SW 1271 (cell line): ENCODE data around the gene AMZ1.
"Not testable (repeated sequence)": the region's sequence is repeated elsewhere in the genome, so short reads cannot be mapped to it uniquely, and the experiment has no call there.

ENCODE experiments used
- DNase-seq, 2 experiments: peaks; one replicate each; lab custom pipeline; 2025; lab: John Stamatoyannopoulos, UW

AMZ1 gene

DNA sequence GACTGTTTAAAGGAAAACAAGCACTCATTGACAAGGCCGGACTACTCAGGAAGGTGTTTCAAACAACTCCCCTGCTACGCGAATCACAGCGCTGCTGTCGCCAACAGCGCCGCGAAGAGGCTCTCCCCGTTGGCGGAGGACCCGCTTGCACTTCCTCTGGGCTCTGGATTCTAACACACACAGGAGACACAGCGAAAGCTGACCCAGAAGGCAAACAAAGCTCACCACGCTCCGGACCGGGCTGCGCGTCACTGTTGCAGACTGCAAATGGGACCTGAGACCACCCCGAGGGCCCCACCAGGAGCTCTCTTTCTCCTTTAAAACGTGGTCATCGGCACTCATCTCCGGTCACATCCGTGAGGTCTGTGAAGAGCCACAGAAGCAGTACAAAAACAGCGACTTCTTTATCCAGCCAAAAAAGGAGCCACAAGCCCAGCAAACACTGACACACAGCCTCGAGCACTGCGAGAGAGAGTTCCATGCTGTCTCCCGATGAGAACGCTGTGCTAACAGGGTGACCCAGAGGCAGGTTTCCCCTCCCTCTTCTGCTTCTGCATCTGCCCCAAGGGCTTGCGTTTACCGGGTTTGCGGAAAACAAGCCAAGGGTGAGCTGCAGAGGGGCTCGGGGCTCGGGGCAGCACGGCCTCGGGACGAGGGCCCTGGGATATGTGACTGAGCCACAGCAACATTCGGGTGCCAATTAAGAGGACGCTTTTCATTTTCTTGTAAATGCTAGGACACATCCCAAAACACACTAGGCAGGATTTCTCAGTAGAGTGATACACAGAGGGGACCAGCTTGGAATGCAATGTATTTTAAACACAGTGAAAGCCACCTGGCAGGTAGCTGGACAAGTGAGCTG, 41.3 kb downstream of the AMZ1 start:
- no peak for DNase-seq

DNA sequence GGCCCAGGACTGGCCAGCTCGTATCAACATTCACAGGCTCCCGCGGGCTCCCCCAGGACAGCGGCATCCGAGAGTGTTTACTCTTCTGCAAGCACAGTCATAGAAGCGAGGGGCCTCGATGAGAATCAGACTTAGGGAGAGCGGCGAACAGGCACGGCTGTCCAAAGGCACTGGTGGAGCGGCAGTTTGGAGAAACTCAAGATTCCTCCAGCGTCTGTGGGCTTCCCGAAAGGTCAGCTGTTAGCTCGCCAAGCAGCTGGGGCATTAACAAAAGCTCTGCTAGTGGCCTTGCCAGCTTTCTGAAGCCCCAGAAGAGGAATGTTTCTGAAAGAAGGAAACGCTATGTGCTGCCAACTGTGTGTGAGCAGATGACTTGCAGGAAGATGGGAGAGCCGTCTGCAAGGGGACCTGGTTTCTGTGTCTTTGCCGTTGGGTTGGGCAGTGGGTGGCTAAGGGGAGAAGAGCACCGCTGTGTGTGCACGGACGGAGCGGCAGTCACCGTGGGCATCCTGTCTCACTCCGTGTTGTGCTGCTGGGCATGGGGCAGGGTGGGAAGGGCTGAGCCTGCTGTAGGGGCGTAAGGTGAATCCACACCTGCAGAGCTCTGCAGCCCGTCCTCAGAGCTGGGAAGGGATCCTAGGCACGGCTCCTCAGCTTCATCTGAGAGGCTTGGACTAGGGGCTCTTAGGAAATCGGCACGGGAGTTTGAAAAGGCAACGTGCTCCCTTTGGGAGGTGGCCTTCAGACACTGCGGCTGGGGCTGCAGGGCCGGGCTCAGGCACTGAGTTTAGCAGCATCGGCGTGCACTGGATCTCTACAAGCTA, 42.1 kb downstream of the AMZ1 start:
- DNase-seq = no peak

DNA sequence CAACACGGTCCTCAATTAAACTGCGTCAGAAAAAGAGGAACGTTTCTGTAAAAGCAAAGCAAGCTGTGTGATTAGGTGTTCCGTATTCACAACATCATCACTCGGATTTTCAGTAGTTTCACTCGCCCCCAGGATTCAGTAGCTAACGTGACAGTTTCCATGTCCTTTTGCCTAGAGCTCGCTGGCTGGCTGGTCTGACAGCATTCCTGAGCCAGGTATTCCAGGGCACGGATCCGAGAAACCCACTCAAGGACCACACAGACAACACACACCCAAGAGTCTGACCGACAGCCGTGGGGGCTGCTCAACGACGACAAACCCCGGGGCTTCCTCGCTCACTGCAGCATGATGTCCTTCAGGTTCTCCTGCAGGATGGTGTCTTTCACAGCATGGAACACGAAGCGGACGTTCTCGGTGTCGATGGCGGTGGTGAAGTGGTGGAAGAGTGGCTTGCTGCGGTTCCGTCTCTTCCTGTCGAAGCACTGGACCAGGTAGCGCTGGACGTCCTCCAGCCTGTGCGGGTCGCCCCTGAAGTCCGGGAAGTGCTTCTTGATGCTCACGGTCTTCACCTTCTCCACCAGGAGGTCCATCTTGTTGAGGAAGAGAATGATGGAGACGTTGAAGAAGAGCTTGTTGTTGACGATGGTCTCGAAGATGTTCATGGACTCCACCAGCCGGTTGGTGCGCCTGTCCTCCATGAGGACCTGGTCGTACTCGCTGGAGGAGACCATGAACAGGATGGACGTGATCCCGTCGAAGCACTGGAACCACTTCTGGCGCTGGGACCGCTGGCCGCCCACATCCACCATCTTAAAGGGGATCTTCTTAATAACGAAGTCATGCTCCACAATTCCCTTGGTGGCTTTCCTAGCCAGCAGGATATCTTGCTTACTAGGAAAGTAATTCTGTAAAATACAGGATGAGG, 43.1 kb downstream of the AMZ1 start:
- no peak for DNase-seq

DNA sequence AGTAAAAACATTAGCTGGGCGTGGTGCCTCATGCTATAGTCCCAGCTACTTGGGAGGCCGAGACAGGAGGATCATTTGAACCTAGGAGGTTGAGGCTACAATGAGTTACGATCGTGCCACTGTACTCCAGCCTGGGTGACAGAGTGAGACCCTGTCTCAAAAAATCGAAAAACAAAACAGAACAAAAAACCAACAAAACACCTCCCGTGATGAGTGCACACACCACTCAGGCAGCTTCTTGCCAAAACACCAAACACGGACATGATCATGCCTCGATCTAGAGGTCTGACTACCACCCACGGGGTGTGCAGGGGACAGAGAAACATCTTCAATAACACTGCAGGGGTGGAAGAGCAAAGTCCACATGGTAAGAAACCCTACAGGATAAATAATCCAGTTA, 44.4 kb downstream of the AMZ1 start:
- no peak for DNase-seq

DNA sequence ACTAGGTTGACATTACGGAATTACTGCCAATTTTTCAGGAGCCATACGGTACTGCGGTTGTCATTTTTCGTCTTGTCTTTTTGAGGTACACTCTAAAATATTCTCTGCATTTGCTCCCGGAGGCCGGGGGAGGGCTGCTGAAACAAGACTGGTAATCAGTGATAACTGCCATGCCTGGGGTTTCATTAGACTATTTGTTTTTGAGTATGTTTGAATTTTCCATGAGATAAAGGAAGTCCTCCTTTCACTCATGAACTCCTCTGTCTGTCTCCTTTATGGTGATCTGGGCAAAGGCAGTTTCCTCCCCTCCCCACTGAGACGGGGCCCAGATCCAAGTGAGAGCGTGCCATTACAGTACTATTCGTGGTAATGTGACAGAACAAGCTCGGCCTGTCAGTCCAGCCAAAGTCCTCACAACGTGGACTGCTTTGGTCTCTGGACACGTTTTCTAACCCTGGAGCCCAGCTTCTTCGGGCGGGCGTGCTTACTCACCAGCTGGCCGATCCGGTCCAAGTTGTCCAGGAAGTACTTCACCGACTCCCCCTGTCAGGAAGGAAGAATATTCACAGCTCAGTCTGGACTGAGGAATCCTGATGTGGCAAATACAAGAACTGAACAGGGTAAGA, 45.1 kb downstream of the AMZ1 start:
- DNase-seq = no peak

DNA sequence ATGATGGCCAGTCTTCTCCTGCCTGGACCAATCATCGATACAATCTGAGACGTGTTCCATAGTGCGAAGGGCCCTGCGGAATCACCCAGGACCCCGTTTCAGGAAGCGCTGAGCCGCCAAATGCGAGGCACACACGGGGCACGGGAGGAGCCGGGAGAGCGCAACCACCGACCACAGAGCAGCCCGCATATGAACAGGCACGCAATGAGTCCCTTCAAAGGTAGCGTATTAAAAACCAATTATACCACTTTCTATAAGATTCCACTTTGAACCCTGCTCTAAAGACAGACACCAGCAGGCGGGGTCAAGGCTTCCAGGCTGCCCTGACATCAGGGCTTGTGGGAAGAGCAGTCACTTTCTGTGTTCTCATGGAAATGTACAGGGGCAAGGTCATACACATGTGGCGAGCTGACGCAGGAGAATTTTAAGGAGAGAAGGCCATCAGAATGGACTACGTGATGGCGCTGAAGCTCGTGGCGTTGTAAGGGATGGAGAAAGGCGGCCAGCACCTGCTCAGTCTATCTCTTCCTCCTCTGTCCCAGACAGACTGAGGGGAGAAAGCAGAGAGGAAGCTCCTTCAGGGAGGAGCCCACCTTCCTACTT, 46.2 kb downstream of the AMZ1 start:
- DNase-seq = no peak

DNA sequence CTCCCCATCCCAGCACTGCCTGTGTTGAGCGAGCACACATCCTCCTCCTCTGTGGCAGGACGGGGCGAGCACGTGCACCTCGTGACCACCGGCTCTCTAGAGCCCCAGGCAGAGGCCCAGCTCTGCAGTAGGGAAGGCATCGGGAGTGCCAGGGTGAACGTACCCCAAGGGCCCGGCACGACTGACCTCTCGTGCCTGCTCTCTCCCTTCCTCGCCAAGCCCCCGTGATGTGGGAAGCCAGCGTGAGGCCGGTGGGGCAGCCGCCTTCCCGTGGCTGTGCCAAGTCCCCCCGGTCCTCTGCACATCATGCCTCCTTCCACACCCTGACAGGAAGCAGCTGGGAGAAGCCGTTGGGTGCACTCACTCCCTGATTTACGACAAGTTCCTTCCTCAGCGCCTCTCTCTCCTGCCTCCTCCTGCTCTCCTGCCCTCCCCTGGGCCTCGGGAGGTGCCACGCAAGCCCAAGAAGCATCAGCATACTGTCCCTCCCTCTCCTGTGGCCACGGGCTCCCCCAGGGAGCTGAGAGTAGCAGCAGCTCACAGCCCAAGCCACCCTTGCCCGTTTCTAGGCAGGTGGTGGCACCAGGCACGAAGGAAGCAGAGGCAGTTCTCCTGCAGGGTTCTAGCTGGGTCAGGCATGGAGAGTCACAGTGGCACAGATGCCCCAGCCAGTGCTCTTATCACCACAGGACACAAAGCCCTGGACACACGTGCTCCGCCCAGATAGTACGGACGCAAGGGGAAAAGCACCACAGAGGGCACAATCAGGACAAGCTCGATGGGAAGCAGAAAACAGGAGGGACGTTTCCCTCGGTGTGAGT, 47.0 kb downstream of the AMZ1 start:
- no peak for DNase-seq

DNA sequence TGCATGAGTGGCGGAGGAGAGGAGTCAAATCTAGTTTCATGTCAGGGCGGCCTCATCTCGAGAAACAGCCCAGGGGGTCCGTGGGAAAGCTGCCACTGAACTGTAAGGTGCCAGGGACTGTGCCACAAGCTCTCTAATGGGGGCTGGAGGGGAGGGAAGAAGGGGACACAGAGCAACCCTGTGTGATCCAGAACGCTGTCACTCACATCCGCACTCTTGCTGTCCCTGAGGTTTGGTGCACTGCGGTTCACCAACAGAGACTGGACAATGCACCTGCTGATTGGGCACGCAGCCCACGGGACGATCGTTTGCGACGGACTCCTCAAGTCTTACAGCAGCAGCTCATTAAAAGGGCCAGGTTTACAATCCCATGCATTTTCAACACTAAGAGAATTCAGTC, 47.7 kb downstream of the AMZ1 start:
- no peak for DNase-seq

DNA sequence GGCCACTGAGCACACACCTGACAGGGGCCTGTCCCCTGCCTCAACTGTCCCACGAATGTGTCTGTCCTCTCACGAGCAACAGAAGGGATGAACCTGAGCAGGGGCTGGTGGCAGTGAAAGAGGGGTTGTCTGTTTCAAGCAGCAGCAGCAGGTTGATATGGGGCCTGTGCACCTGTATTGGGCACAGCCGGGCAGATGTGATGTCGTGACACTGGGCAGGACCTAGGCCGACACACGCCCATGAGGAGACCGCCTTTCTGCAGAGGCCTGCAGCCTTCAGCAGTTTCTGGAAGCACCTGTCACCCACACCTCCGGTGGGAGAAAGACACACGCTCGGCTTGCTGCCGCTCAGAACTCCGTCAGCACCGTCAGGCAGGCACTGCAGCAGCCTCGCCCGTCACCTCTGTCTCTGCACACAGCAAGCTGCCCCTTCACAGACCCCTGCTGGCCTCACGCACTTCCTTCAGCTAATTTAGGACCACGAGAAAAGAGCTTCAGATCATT, 48.5 kb downstream of the AMZ1 start:
- DNase-seq = no peak

DNA sequence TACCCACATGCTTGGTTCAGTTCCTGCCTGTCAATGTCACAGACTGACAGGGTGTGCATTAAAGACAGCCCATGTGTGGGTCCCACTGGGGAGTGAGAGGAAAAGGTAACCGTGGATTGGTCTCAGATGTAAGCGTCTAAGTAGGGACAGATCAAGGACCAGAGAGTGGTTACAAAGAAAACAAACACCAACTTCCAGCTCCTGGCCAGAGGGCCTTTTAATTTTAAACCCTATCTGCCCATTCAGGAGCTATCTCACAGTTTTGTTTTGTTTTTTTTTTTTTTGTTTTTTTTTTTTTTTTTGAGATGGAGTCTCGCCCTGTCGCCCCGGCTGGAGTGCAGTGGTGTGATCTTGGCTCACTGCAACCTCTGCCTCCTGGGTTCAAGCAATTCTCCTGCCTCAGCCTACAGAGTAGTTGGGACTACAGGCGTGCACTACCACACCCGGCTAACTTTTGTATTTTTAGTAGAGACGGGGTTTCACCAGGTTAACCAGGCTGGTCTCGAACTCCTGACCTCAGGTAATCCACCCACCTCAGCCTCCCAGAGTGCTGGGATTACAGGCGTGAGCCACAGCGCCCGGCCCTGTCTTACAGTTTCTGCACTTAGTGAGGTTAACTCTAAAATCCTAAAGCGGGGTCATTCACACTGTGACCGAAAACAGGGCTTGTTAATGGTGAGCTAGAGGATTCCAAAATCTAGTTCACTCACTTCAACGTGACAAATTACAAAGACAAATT, 49.2 kb downstream of the AMZ1 start:
- DNase-seq = not testable (repeated sequence)

DNA sequence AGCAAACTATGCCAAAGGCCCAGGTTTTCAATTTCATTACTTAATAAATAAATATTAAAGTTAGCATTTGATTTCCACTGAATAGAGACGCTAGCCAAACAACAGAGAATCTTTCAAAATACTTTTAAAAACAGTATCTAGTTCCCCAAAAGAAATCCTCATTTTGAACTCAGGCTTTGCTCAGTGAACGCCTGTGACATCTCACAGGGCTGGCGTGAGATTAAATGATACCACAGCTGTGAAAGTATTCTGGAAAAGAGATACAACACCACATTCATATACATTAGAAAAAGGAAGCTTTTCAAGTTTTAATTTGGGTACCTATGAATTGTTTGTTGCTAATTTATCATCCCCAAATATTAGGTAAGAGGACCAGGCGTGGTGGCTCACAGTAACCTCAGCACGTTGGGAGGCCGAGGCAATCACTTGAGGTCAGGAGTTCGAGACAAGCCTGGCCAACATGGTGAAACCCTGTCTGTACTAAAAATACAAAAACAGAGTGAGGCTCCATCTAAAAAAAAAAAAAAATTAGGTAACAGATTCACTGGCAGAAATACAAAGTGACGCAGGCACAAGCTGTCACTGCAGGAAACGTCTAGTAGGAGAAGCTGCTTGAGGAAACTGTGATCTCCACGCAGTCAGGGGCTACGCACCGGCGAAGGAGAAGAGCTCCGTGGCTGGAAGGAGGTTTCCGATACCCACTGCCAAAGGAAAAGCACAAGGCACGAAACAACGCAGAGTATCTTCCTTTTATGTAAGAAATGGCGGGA, 50.0 kb downstream of the AMZ1 start:
- DNase-seq = no peak

DNA sequence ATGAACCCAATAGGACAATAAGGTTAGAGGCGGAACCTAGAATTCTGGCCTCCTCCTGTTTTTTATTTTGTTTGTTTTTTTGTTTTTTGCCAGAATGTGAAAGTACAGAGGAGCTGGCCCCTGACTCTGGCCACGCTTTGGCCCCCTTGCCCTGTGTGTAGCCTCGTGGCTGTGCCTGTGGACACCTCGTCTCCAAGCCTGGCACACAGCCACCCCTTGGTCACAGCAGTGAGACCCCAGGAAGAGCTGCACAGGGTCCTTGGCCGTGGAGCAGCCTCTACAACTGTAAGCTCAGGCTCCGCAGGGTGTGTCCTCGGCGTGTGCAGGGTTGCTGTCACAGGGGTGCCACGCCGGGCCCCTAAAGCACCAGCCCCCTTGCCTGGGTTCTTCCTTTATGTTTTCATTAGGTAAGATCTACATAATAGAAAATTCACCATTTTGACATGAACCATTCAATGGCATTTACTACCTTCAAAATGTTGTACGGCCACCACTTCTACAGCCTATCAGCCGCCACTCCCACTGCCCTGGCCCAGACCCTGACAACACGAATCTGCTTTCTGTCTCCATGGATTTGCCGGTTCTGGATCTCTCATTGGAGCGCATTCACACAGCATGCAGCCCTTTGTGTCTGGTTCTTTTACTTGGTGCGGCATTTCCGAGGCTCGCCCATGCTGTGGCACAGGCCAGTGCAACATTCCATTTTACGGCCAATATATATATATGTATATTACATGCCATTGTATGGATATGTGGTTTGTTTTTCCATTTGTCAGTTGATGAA, 51.0 kb downstream of the AMZ1 start:
- DNase-seq = no peak

DNA sequence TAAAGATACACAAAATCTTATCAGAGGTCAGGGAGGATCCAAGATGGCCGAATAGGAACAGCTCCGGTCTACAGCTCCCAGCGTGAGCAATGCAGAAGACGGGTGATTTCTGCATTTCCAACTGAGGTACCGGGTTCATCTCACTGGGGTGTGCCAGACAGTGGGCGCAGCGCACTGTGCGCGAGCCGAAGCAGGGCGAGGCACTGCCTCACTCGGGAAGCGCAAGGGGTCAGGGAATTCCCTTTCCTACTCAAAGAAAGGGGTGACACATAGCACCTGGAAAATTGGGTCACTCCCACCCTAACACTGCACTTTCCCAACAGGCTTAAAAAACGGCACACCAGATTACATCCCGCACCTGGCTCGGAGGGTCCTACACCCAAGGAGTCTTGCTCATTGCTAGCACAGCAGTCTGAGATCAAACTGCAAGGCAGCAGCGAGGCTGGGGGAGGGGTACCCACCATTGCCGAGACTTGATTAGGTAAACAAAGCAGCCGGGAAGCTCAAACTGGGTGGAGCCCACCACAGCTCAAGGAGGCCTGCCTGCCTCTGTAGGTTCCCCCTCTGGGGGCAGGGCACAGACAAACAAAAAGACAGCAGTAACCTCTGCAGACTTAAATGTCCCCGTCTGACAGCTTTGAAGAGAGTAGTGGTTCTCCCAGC, 55.7 kb downstream of the AMZ1 start:
- not testable (repeated sequence) for DNase-seq

DNA sequence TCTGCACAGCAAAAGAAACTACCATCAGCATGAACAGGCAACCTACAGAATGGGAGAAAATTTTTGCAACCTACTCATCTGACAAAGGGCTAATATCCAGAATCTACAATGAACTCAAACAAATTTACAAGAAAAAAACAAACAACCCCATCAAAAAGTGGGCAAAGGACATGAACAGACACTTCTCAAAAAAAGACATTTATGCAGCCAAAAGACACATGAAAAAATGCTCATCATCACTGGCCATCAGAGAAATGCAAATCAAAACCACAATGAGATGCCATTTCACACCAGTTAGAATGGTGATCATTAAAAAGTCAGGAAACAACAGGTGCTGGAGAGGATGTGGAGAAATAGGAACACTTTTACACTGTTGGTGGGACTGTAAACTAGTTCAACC, 60.7 kb downstream of the AMZ1 start:
- not testable (repeated sequence) for DNase-seq

DNA sequence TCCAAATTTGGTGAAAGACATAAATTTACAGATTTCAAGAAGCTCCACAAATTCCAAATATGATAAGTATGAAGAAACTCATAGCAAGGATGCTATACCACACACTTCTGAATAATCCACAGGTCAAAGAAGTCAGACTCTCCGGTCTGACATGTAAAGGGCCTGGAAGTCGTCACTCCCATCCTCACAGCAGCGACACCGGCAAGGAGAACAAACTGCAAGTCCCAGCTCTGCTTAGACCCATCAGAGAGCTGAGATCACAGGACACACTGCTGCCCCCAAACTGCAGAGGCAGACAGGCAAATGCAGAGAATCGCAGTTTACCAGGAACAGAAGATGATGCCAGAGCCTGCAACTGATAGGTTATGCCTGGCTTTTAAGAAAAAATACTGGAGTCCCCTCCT, 62.0 kb downstream of the AMZ1 start:
- no peak for DNase-seq

DNA sequence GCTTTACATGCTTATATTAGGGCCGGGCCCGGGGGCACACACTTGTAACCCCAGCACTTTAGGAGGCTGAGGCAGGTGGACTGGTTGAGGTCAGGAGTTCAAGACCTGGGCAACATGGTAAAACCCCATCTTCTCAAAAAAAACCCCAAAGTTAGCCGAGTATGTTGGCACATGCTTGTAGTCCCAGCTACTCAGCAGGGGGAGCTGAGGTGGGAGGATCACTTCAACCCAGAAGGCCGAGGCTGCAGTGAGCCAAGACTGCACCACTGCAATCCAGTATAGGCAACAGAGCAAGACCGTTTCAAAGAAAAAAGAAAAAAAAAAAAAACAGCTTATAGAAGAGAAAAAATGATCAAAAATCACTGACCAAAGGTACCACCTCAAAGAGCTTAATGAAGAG, 63.1 kb downstream of the AMZ1 start:
- no peak for DNase-seq

DNA sequence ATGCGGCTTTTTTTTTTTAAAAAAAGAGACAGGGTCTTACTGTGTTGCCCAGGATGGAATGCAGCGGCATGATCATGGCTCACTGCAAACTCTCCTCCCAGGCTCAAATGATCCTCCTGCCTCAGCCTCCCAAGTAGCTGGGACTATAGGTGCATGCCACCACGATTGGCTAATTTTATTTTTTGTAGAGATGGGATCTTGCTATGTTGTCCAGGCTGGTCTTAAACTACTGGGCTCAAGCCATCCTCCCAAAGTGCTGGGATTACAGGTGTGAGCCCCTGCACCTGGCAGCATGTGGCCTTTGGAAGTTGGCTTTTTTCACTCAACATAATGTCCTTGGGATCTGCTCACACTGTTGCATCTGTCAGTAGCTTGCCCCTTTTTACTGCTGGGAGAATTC, 65.1 kb downstream of the AMZ1 start:
- DNase-seq = no peak
